ENCODE measurements around the gene TRIM66.
"Not testable (repeated sequence)": the region's sequence is repeated elsewhere in the genome, so short reads cannot be mapped to it uniquely, and the experiment has no call there.

The TRIM66 gene

DNA sequence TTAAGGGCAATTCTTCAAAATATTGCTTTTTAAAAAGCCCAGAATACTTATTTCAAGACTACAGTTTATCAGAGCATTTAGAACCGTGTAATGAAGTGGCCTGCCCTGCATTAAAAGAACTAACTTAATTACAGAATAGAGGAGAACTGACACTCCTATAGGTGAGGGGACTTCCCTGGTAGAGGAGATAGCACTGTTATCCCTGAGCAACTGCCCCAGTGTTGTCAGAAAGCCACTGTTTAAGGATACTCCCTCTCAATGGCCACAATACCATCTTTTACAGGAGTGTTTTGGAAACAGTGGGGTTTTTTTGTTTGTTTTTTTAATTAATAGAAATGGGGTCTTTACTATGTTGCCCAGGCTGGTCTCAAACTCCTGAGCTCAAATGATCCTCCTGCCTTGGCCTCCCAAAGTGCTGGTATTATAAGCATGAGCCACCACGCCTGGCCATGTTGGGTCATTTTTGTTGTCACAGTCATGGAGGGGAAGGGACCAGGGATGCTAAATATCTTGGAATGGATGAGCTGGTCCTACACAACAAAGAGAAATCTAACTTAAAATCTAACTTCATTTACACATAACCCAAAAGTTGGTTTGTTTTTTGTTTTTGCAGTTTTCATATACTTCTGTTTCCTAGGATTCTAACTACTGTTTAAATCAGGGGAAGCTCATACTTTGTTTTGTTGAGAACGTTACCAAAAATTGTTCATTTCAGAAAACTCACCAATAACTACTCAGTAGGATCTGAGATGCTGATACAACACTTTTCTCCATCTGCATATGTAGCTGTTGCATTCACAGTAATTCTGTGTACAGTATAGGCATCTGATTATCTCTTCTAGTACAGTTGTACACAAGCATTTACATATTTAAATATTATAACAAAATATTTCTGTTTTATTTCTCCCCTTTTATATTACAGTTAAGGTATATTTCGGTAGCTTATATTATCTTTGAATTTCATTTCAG is 8.2 kb upstream of the TRIM66 start:
- no peak for DNase-seq (ENCODE audit: low read depth in 2 of 2)

DNA sequence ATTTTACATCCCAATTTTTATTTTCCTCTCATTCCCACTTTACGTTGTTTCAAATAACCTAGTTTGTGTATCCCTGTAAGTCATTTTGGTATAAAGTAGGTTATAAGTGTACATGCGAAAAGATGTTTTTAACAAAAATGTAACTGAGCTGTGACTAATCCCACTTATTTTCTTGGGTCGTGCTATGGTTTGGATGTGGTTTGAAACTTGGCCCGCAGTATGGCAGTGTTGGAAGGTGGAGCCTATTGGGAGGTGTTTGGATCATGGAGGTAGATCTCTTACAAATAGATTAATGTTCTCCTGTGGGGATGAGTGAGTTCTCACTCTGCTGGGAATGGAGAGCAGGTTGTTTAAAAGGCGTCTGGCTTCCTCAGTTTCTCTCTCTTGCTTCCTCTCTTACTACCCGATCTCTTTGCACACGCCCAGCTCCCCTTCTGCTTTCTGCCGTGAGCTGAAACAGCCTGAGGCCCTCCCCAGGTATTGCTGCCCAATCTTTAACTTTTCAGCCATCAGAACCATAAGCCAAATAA is 7.3 kb upstream of the TRIM66 start:
- DNase-seq (ENCODE audit: low read depth in 2 of 2) = no peak

DNA sequence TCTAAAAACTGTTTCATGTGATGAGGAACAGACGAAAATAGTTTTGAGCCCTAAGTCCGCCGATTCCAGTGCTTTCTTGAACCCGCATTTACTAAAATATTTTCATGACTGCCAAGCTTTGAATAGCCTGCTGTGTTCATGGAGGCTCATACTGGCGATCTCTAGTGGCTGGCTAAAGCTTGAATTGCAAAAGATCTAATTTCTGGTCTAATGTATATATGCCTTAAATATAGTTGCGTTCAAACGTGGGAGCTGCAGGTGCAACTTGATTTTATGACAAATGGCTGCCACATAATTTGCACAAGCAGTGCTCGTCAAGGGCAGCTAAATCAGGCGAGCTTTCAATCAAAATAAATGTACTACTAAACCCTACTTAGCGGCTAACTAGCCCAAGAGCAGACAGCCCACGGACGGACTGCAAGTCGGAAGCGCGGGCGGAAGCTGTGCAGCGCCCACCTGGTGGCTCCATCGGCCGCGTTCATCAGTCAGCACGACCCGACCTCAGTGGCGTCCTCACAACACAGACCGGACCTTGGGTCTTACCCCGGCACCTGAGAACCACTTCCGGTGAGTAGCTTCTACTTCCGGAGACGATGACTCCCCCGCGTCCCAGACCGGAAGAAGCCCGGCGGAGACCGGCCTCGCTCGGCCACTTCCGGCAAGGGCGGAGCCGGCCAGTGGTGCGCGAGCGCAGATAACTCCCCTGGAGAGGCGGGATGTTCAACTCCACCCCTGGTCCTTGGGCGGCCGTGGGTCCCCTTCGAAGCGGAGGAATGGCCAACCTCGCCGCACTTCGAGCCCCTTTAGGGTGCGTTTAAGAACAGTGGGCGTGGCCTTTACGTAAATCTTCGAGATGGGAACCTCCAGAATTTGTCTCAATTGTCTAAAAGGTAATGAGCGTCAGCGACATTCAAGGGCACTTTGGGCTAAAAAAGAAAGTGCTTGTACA is 6.2 kb upstream of the TRIM66 start:
- DNase-seq (ENCODE audit: low read depth in 2 of 2) = peak; percentile 58 to 75

DNA sequence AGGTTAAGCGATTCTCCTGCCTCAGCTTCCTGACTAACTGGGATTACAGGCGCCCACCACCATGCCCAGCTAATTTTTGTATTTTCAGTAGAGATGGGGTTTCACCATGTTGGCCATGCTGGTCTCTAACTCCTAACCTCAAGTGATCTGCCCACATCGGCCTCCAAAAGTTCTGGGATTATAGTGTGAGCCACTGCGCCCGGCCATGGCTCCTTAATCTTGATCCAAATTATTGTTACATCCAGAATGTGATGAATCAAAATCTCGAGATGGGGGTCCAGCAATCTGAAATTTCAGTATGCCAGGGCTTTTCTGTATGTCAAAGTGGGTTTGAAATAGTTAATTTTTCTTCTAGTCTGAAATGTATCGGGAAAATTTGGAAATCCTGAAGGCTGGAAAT is 3.9 kb upstream of the TRIM66 start:
- DNase-seq (ENCODE audit: low read depth in 2 of 2) = no peak

DNA sequence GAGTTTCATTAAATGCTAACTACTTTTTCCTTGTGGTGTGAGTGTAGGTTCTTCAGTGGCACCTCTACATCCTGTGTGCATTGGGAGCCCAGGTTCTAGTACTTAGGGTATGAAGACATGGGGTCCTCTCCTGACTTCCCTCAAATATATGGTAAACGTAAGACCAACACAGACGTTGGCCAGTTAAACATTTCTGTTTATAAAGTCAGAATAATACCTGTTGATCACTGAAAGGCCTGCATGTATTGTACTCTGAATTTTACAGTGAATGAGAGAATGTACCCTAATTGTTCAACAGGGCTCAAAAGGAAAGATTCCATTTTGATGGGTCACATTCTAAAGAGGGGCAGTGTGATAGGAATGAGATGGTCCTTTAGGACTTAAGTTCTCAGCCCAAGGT is 3.4 kb upstream of the TRIM66 start:
- no peak for DNase-seq (ENCODE audit: low read depth in 2 of 2)

DNA sequence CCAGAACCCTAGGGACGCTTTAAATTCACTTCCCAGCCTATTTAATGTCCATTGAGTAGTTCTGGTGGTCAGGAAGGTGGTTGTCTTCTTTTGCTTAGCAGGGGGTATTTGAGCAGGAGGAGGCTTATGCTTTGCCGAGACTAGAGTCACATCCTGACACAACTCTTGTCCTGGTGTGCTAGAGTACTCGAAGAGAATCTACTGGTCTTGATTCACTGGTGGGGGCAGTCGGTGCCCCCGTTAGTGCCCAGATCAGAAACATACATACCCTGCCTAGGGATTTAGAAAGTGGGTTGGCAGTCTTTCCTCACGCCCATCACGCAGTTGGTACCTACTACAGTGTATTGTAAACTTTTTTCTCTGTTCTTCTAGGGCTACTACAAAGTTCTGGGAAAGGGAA is 2.8 kb upstream of the TRIM66 start:
- no peak for DNase-seq (ENCODE audit: low read depth in 2 of 2)

DNA sequence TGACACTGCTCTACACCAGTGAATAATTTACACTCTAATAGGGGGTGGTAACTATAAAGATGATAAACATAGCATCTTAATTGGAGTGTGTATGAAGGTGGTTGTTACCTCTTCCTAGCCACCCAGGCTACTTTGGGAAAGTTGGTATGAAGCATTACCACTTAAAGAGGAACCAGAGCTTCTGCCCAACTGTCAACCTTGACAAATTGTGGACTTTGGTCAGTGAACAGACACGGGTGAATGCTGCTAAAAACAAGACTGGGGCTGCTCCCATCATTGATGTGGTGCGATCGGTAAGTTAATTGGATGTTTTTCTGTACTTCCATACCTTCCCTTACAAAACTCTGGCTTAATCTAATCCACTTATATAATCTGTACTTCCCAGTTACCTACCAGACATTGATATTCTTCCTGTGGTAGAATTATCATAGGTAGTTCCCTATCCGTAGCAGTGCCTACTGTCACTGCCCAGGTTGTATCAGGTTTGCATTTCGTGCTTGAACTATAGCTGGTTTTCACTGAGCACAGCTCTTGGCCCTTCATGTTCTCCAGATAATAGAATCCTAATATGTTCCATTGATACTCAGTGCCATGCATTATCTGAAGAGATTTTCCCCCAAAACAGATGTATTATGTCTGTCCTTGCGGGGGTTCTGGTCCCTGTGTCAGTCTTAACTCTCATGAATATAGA is 2.3 kb upstream of the TRIM66 start:
- DNase-seq (ENCODE audit: low read depth in 2 of 2) = no peak

DNA sequence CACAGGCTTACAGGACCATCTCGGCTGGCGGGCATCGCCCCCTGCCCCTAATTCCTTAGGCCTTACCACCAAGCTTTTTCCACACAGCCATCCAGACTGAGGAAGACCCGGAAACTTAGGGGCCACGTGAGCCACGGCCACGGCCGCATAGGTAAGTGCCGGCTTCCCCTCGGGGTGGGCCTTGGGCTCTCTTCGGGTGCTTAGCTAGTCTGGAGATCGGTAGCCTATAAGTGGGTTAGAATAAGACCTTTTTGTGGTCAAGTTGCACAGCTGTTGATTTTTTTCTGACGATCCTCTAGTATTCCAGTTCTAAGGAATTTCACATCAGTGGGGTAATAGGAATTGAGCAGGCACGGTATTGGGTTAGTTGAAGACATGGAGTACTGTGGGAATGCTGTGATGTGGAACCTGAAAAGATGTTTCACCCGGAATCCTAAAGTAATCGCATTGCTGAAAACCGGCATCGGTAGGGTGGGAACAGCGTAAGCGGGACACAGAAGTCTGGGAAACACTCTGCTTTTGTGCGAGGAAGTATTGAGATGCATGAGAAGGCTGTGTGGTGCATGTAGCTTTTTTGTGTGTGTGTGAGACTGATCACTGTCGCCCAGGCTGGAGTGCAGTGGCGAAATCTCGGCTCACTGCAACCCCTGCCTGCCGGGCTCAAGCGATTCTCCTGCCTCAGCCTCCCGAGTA is 796 bp upstream of the TRIM66 start:
- no peak for DNase-seq (ENCODE audit: low read depth in 2 of 2)

DNA sequence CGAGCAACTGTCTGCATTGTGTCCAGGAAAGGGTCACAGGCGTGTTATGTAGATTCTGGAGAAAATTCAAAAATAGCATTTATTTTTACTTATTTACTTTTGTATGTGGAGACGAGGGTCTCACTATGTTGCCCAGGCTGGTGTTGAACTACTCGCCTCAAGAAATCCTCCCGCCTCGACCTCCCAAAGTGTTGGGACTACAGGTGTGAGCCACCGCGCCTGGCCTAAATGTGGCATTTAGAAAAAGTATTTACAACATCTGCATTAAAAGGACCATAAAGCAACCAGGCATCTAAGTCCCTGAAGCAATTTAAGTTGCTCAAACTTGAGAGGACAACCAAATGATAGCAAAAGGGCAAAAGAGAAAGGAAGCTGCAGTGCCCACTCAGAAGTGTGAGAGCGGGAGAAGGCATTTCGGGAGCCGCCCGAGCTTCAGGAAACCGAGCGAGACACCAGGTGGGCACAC is 595 bp downstream of the TRIM66 start:
- DNase-seq (ENCODE audit: low read depth in 2 of 2) = no peak

DNA sequence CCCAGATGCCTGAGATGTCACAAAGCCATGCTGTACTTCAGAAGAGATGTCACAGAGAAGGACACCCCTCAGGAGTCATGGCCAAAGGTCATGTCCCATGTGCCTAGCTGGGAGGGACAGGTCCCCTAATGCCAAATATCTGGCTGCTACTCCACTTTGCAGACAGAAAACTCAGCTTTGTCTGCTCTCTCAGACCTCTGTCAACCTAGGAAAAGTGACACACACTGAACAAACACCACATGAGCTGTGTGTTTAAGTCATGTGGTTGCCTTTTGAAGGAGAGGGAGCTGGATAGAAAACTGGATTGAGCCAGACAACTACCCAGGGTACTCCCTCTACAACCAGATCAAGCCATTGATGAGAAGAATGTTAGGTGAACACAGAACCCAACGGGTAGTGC is 3.5 kb downstream of the TRIM66 start:
- DNase-seq (ENCODE audit: low read depth in 2 of 2) = no peak

DNA sequence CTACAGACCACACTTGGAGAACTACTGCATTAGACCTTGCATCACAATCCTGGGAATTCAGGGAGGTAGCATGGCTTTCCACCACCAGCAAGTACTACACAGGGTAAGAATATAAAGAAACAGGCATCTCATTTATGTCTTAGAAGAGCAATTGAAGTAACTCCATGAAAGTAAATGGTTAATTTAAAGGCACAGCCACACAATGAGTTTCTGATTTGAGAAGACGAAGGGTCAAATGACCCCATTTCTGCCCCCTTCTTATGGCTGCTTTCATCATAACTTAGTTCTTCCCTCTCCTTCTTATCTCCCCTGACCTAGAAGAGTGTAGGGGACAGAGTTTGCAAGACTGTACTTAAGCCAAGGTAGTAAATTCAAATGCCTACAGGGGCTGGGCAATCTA is 6.0 kb downstream of the TRIM66 start:
- no peak for DNase-seq (ENCODE audit: low read depth in 2 of 2)

DNA sequence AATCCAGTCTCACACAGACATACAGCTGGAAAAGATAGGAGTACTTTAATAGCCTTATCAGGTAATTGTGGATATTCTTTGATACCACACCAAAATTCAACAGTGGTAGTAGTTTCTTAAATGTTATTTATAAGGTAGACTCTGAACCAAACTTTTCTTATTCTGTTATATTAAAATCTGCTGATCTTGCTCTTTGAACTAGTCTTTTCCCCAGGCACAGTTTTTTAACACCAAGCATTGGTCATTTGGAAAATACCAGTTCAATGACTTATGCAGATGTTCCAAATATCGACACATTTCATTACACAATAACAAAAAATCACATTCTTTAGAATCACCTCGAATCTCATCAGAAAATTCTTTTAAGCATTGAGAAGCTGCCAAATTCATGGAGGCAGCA is 7.6 kb downstream of the TRIM66 start:
- DNase-seq (ENCODE audit: low read depth in 2 of 2) = no peak

DNA sequence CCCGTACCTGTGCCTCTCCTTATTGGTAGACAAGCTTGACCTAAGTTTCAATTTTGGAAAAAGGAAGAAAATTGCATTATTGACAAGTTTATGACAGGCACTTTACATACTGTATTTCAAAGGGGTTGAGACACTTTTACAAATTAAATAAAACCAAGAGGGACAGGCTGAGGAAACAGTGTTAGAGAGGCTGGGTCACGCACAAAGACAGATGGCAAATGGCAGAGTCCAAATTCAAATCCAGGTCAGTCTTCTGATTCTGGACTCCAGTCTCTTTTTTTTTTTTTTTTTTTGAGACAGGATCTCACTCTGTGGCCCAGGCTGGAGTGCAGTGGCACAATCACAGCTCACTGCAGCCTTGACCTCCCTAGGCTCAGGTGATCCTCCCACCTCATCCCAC is 10.1 kb downstream of the TRIM66 start:
- DNase-seq (ENCODE audit: low read depth in 2 of 2) = no peak

DNA sequence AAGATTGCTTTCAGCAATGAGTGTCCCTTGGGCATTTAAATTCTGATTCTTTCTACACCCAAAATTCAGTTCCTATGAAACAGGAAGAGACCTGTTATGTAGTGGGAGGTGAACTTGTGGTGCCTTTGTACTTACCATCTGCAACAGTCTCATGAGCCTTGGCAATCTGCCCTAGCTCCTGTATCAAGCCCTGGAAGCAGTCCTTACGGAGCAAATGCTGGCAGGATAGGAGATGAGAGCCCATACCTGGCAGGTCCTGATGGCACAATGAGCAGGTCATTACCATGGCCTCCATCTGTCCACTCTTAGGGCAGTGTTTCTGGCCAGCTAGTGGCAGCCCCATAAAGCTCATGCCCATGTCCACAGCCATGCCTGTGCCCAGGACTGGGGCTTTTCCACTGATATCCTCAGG is 10.8 kb downstream of the TRIM66 start:
- no peak for DNase-seq (ENCODE audit: low read depth in 2 of 2)

DNA sequence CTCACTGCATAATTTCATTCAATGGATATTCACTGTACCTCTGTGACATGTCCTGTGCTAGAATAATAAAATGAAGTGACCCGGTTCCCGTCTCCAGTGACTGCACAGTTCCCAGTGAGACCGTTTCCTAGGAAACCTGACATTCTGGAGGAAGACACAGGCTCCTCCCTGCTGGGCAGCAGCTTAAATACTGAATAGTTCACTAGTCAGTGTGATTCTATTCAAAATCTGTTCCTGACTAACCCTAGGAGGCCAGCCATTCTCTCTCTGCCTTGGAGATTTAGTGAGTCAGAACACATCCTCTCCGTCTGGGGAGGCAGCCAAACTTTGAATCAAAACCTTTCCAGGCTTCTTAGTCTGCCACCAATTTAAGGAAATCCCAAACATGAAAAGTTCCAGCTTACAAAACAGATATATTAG is 11.3 kb downstream of the TRIM66 start:
- no peak for DNase-seq (ENCODE audit: low read depth in 2 of 2)

DNA sequence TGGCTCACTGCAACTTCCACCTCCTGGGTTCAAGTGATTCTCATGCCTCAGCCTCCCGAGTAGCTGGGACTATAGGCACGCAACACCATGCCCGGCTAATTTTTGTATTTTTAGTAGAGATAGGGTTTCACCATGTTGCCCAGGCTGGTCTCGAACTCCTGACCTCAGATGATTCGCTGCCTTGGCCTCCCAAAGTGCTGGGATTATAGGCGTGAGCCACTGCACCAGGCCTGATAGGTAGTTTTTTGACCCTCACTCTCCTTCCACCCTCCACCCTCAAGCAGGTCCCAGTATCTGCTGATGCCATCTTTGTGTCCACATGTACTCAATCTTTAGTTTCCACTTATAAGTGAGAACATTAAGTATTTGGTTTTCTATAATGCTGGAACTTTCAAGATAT is 12.4 kb downstream of the TRIM66 start:
- DNase-seq (ENCODE audit: low read depth in 2 of 2) = not testable (repeated sequence)

DNA sequence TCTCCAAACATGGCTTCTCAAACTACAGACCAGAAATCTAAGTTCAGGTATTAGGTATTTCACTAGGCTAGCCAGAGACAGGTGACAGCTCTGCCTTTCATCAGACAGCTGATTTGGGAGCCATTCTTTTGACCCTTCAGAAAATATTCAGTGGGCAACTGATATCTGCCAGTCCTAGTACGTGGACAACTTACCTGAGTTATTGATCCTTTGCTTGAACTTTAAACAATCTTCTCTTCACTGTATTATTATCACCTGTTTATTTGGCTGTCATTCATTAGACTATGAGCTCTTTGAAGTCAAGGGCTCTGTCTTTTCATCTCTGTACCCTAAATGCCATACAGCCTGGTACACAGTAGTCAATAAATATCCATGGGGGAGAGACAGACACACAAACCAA is 17.2 kb downstream of the TRIM66 start:
- no peak for DNase-seq (ENCODE audit: low read depth in 2 of 2)

DNA sequence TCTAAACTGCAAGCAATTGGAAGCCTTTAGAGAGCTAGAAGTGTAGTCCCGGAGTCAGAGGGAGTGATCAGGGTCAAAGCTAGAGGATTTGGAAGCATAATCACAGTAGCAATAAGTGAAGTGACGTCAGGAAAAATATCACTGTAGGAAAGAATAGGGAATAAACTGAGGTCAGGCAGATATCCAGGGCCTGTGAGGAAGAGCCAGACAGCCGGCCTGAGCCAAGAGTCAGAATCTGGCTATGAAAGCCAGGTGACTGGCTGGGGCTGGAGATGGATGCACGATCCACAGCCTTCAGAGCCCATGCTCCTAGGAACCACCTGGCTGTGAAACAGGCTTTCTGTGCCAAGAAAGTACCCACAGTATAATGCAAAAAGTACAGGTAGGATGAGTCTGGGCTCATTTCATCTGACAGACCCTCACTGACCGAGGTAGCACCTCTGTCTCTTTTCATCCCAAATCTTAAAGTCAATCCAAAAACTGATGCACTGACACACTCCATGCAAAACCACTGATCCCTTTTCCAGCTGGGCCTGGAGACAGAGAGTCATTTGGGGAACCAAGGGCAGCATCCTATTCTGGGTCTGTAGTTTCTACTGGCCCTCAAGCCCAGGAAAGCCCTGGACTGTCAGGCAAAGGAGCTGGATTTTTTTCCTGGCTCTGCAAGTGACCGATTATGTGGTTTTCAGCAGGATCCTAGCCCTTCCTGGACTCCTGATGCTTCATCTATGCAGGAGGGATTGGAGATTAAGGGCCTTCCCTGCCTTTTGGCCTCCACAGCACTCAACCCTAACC is 21.3 kb downstream of the TRIM66 start:
- no peak for DNase-seq (ENCODE audit: low read depth in 2 of 2)

DNA sequence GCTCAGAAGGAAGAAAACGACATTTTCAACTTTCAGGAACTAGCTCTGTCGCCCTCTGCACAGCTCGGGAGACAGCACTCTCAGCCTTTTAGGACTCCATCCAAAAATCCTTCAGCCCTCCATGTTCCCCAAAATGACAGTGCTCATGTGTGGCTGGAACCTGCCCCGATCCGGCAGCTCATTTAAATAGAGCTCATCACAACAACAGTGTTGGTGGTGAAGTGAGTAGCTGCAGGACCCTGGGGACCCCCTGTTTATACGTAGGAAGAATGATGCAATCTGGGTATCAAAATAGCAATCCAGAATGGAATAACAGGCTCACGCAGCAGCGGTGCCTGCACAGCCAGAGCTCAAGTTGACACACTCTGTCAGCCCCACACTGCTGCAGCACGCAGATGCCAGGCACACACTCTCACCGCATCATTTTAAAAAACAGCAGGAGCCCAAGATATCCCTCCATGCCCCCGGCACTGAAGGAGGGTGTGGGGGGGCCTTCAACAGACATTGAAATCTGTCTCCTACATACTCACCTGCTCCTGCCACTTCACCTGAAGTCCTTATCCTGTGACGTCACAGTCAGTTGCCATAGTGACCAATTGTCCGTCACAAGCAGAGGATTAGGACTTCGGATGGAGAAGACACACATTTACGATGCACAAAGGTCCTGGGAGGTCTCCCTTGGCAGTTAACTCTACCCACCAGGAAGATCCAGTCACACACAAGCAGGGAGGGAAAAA is 24.0 kb downstream of the TRIM66 start:
- no peak for DNase-seq (ENCODE audit: low read depth in 2 of 2)

Data from stimulated activated CD4-positive, alpha-beta T cell treated with anti-CD3 and anti-CD28 coated beads, Interleukin-1b, Interleukin-23, amount 100 ng/mL, for 4 hours (primary cell).